ENCODE results near the gene STARD13. TPM values are rescaled to one million over a fixed set of nuclear protein-coding genes. Genes with fewer than 3 reads are reported as not detected.

The STARD13 gene
- total and polyA plus RNA-seq, 12 donors, result 7.1 to 38.3 (median 27.8) TPM

DNA sequence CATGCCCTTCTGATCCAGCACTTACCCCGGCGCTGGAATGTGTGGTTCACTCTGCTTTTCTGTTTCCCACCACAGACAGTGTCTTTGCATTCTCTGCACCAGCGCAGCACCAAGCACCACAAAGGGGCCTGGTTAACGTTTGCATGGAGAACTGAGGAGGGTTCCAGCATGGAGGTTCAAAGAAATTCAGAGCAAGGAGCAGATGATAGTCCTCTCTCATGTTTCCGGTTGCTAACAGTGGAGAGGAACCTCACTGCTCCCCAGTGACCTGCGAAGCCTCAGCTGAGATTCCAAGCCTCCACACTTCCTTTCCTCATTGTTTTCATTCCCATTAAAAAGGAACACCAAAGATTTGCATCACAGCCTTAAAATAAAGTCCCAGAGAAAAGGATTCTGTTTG, 99.7 kb downstream of the STARD13 start:
- Histone ChIP-seq H3K27ac (peak overlapping the region in 8 of 10 donors; percentile 37 to 75 (median 68)), H3K4me1 (peaks cover 21 to 99% (median 83%) of the 10 kb centered on the region in 9 donors), H3K36me3 (peaks cover 0 to 5% (median 0%) of the 10 kb centered on the region in 9 donors), H3K9me3 (no peaks in the 10 kb centered on the region), H3K4me3 (no peak overlapping the region), H3K27me3 (no peaks in the 10 kb centered on the region)
- ATAC-seq (peak in 5 of 8 donors; percentile 10 to 58 (median 37)), DNase-seq (no peak)
- TF ChIP-seq, protein P1, sequence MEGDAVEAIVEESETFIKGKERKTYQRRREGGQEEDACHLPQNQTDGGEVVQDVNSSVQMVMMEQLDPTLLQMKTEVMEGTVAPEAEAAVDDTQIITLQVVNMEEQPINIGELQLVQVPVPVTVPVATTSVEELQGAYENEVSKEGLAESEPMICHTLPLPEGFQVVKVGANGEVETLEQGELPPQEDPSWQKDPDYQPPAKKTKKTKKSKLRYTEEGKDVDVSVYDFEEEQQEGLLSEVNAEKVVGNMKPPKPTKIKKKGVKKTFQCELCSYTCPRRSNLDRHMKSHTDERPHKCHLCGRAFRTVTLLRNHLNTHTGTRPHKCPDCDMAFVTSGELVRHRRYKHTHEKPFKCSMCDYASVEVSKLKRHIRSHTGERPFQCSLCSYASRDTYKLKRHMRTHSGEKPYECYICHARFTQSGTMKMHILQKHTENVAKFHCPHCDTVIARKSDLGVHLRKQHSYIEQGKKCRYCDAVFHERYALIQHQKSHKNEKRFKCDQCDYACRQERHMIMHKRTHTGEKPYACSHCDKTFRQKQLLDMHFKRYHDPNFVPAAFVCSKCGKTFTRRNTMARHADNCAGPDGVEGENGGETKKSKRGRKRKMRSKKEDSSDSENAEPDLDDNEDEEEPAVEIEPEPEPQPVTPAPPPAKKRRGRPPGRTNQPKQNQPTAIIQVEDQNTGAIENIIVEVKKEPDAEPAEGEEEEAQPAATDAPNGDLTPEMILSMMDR (IDR thresholded peaks at IDR 0.05), result no peak
- 63 to 72% methylated on average over 6 of the region's 6 CpGs for WGBS, 2 donors
- intact Hi-C loops (cut with DNase I), result no loop called here

DNA sequence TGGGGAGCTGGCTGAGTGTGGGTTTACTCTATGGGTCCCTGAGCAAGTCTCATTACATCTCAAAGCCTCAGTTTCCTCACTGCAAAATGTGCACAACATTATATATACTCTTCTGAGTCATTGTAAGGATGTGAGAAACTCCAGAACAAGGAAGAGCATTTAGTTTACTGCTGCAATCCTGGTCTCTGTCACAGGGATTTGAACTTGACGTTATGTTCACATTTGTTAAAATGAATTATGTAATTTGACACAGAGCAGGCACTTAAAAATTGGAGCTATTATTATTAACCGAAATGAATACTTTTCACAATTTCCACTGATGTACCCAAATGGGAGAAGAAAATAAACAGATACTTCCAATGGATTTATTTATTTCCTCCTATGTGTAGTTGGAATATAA, 101.0 kb downstream of the STARD13 start:
- WGBS, 2 donors, result 64 to 66% methylated on average over 2 of the region's 2 CpGs

DNA sequence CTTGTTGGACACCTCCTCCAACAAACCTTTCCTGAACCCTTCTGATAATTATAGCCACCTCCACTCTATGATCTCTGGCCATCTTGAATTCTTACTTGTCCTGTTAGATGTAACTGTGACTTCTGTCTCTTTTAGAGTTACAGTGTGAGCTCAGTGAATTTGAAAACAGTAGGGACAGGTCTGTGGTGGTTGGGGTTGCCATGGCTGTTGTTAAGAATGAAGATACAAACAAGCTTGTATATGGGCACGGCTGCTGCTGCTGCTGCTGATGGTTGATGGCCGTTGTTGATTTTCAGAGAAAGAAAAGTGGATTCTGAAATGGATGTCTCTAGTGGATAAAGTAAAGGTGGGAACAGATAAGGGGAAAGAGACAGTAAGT, 101.5 kb downstream of the STARD13 start:
- intact Hi-C loops (cut with DNase I), result no loop called here
- DNase-seq, result no peak
- Histone ChIP-seq H3K4me3 (no peak overlapping the region), H3K27me3 (no peaks in the 10 kb centered on the region), H3K9me3 (no peaks in the 10 kb centered on the region), H3K36me3 (peaks cover 0 to 7% (median 0%) of the 10 kb centered on the region in 9 donors), H3K27ac (peak overlapping the region in 4 of 10 donors; percentile 1 to 32 (median 20)), H3K4me1 (peaks cover 21 to 99% (median 80%) of the 10 kb centered on the region in 9 donors)
- TF ChIP-seq, protein P1 (IDR thresholded peaks at IDR 0.05), result no peak
- peak in 2 of 8 donors; percentile 29 to 70 for ATAC-seq
- WGBS, 2 donors, result 48 to 51% methylated on average over 2 of the region's 2 CpGs

More for the DNA sequence above, 101.0 kb downstream of the STARD13 start:
- peaks cover 21 to 99% (median 81%) of the 10 kb centered on the region in 9 donors for H3K4me1 ChIP-seq
- H3K4me3 ChIP-seq, result no peak overlapping the region
- H3K27me3 ChIP-seq, result no peaks in the 10 kb centered on the region
- DNase-seq, result no peak
- TF ChIP-seq, protein P1 (IDR thresholded peaks at IDR 0.05), result no peak
- peaks cover 0 to 5% (median 0%) of the 10 kb centered on the region in 9 donors for H3K36me3 ChIP-seq
- no peak for ATAC-seq
- H3K27ac ChIP-seq, result peak overlapping the region in 5 of 10 donors; percentile 1 to 32 (median 18)
- intact Hi-C loops (cut with DNase I), result no loop called here
- no peaks in the 10 kb centered on the region for H3K9me3 ChIP-seq

DNA sequence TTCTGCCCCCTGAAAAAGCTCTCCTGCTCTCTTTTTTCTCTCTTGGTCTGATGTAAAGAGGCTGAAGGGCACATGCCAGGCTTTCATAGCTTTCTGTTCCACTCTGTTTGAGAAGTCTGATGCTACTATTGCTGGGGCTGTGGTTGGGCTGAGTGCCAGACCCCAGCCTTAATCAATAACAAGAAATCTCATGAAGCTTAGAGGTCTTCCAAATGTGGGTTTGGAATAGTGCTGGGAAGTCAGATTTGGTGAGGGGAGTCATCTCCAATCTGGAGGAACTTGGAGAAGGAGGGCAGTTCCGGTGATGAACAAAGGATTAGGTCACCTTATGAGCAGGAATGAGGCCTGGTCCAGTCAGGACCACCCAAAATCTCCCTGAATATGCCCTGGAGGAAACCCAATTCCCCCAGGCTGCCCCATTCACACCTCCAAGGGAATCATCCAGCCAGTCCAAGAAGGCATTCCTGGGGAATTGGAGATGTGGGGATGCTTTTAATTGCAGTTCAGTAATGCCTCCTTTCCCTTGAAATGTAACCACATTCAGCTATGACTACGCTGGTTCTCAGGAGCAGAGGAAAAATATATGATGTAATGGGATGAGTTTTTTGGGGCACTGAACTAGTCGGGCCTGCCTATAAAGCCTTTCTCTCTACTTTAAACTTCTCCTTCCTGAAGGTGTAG, 102.0 kb downstream of the STARD13 start:
- Histone ChIP-seq H3K36me3 (peaks cover 0 to 9% (median 0%) of the 10 kb centered on the region in 9 donors), H3K9me3 (no peaks in the 10 kb centered on the region), H3K4me1 (peaks cover 18 to 99% (median 78%) of the 10 kb centered on the region in 9 donors), H3K4me3 (no peak overlapping the region), H3K27ac (peak overlapping the region in 3 of 10 donors; percentile 17 to 32 (median 22)), H3K27me3 (no peaks in the 10 kb centered on the region)
- DNase-seq (no peak), ATAC-seq (no peak)
- intact Hi-C loops (cut with DNase I), result no loop called here
- 78 to 81% methylated on average over 3 of the region's 3 CpGs for WGBS, 2 donors
- TF ChIP-seq, protein P1 (IDR thresholded peaks at IDR 0.05), result no peak
